HepG2 (cell line): ENCODE data around the gene DNAI2. TPM values are rescaled to one million over a fixed set of nuclear protein-coding genes. Genes with fewer than 3 reads are reported as not detected.

Source experiments
- ATAC-seq: fragments of 200-7000 bp; cut with Tn5 transposase; 3 replicates; pipeline ENCODE4 v1.9.1; 2020; ENCODE audit warnings: mild to moderate bottlenecking, moderate library complexity
- BruUV-seq: library from RNA; stranded (reverse); fragments of 400-500 nt; replicated peaks from 2 replicates; lab custom pipeline; 2021; lab: Mats Ljungman, UMichigan
- CTCF ChIA-PET: fragments of 300-600 bp; formaldehyde crosslinking; extraction: SDS; loops from one replicate; lab custom pipeline; 2021; ENCODE audit warnings: low total read pairs, inconsistent platforms, low intra/inter-chr PET ratio; lab: Yijun Ruan, JAX
- POLR2A ChIA-PET: fragments of 350-600 bp; sonication (Branson Sonifier 250); formaldehyde crosslinking; loops from one replicate; lab custom pipeline; 2020; ENCODE audit warnings: antibody characterized with exemption, inconsistent platforms; lab: Yijun Ruan, JAX
- DNase-seq: peaks from one replicate; pipeline ENCODE4 v3.0.0-alpha.2; 2015; ENCODE audit warnings: low spot score
- FAIRE-seq: peaks from 3 replicates; lab custom pipeline; 2011; peaks lifted over from hg19 to GRCh38; lab: Jason Lieb, UNC
- H2AFZ ChIP-seq: one replicate; pipeline ENCODE4 v1.6.1; 2011; ENCODE audit warnings: low read length, inconsistent platforms
- H3K27ac ChIP-seq: fragments of 300-600 bp; 3 replicates; pipeline ENCODE4 v1.8.0; 2011; ENCODE audit warnings: mixed run types, mild to moderate bottlenecking, mixed read lengths, low read length, inconsistent platforms; ENCODE audit not compliant: insufficient read depth; ENCODE audit errors: extremely low read length
- H3K27me3 ChIP-seq, 2 experiments: fragments of 200-600 bp in 1 of 2; 2 replicates in 1 of 2; 3 replicates in 1 of 2; pipeline versions ENCODE4 v1.6.0 to v1.8.0; 2011; ENCODE audit warnings: low read length in 2 of 2, mild to moderate bottlenecking in 2 of 2, moderate library complexity in 2 of 2, inconsistent platforms in 1 of 2; ENCODE audit not compliant: insufficient read depth in 2 of 2, control insufficient read depth in 1 of 2
- H3K36me3 ChIP-seq, 2 experiments: fragments of 200-600 bp in 1 of 2; replicated peaks in 1 of 2; 2 replicates in 1 of 2; 3 replicates in 1 of 2; pipeline versions ENCODE4 v1.5.1 to v1.8.0; 2011; ENCODE audit warnings: low read length in 2 of 2, inconsistent platforms in 1 of 2; ENCODE audit not compliant: insufficient read depth in 2 of 2, control insufficient read depth in 1 of 2
- H3K4me1 ChIP-seq: 2 replicates; pipeline ENCODE4 v1.5.1; 2012; ENCODE audit warnings: low read length, inconsistent platforms; ENCODE audit not compliant: insufficient read depth
- H3K4me2 ChIP-seq: 2 replicates; pipeline ENCODE4 v1.6.0; 2011; ENCODE audit warnings: low read depth, low read length, inconsistent platforms
- H3K4me3 ChIP-seq, 3 experiments: fragments of 200-600 bp in 1 of 3; sonication (generic), shearing (Covaris generic) in 1 of 3; replicated peaks in 1 of 3; 2 replicates each; pipeline ENCODE4 v1.5.1; 2011 to 2016; ENCODE audit warnings: low read length in 3 of 3, inconsistent platforms in 2 of 3, low read depth in 2 of 3, mild to moderate bottlenecking in 2 of 3, control low read depth in 1 of 3, mixed read lengths in 1 of 3; ENCODE audit not compliant: insufficient read depth in 1 of 3
- H3K79me2 ChIP-seq: one replicate; pipeline ENCODE4 v1.6.1; 2011; ENCODE audit warnings: low read length, inconsistent platforms; ENCODE audit not compliant: insufficient read depth
- H3K9ac ChIP-seq: 2 replicates; pipeline ENCODE4 v1.6.0; 2011; ENCODE audit warnings: mild to moderate bottlenecking, low read depth, low read length, inconsistent platforms; ENCODE audit not compliant: insufficient read depth
- H3K9me3 ChIP-seq: 2 replicates; pipeline ENCODE4 v1.5.1; 2012; ENCODE audit warnings: mild to moderate bottlenecking, low read length
- H4K20me1 ChIP-seq: 2 replicates; pipeline ENCODE4 v1.6.0; 2011; ENCODE audit warnings: inconsistent platforms, mild to moderate bottlenecking, low read length, moderate library complexity; ENCODE audit not compliant: insufficient read depth
- RAD21 ChIP-seq: fragments of 450-650 bp; formaldehyde crosslinking; IDR thresholded peaks from 2 replicates; pipeline ENCODE4 v1.5.0; 2020; ENCODE audit warnings: mild to moderate bottlenecking
- REPIN1 ChIP-seq: sonication (generic); formaldehyde crosslinking; IDR thresholded peaks from 2 replicates; pipeline ENCODE4 v1.8.0; 2022; ENCODE audit warnings: missing genetic modification reagents, low read depth, mild to moderate bottlenecking, borderline replicate concordance
- STAG1 ChIP-seq: sonication (generic); formaldehyde crosslinking; IDR thresholded peaks from 2 replicates; pipeline ENCODE4 v1.4.0; 2020; ENCODE audit warnings: missing genetic modification reagents
- TCF7L2 ChIP-seq: IDR thresholded peaks from 2 replicates; pipeline ENCODE4 v1.6.1; 2011; ENCODE audit warnings: mild to moderate bottlenecking, low read depth, low read length, moderate library complexity
- XRCC5 ChIP-seq: fragments of 200-400 bp; formaldehyde crosslinking; optimal IDR thresholded peaks from 2 replicates; pipeline ENCODE3; 2017; ENCODE audit warnings: mild to moderate bottlenecking, low read length
- ZEB1 ChIP-seq: IDR thresholded peaks from 2 replicates; pipeline ENCODE4 v1.6.1; 2012; ENCODE audit warnings: mild to moderate bottlenecking, low read depth, inconsistent platforms; ENCODE audit not compliant: insufficient replicate concordance
- ZNF136 ChIP-seq: sonication (generic); formaldehyde crosslinking; IDR thresholded peaks from 2 replicates; pipeline ENCODE4 v1.8.1; 2022; ENCODE audit warnings: low read depth, mild to moderate bottlenecking, moderate library complexity, missing genetic modification reagents
- ZSCAN12 ChIP-seq: sonication (generic); formaldehyde crosslinking; IDR thresholded peaks from 2 replicates; pipeline ENCODE4 v1.9.0; 2021; ENCODE audit warnings: mild to moderate bottlenecking, missing genetic modification reagents
- WGBS: methylation state at CpG from one replicate; pipeline ENCODE4 v1.1.6; 2017; ENCODE audit warnings: low lambda C conversion rate; 5-methylcytosine and 5-hydroxymethylcytosine counted together
- in situ Hi-C: cut with HindIII; loops from 2 replicates; pipeline ENCODE4 v1.10.0; 2017; ENCODE audit warnings: low pct_unique_long_range_greater_than_20kb; ENCODE audit not compliant: extremely low pct_ligation_motif_present
- intact Hi-C: fragments of 100-400 bp; cut with micrococcal nuclease; formaldehyde crosslinking; loops from one replicate; pipeline ENCODE4 v1.10.0; 2022; ENCODE audit not compliant: unreplicated experiment
- polyA plus RNA-seq, 8 experiments: library from polyadenylated mRNA; depleted of rRNA in 3 of 8; stranded (reverse) in 7 of 8; unstranded in 1 of 8; fragments of >200 nt; fragmentation: Illumina TruSeq in 4 of 8; extraction: Trizol in 4 of 8; gene quantifications; 2 replicates each; pipeline versions ENCODE4 v1.2.1 to v1.2.3, GENCODE V29; 2011 to 2016; ENCODE audit warnings: low read depth in 4 of 8, missing spikeins in 1 of 8, mixed read lengths in 1 of 8; ENCODE audit not compliant: insufficient read depth in 1 of 8
- total RNA-seq, 5 experiments: library from RNA; depleted of rRNA; stranded (reverse); fragments of >200 nt; fragmentation: Illumina TruSeq; extraction: Trizol; gene quantifications; 2 replicates each; pipeline ENCODE4 v1.2.3, GENCODE V29; 2016; ENCODE audit warnings: low read depth in 1 of 5
- TF ChIP-seq, protein P1 (sequence below): sonication (generic); formaldehyde crosslinking; IDR thresholded peaks from 2 replicates; pipeline ENCODE4 v1.5.0; 2020; ENCODE audit warnings: mild to moderate bottlenecking, missing genetic modification reagents, moderate library complexity
- TF ChIP-seq, protein P2 (sequence below): sonication (generic); formaldehyde crosslinking; IDR thresholded peaks from 2 replicates; pipeline ENCODE4 v1.5.0; 2020; ENCODE audit warnings: missing genetic modification reagents
- TF ChIP-seq, protein P3 (sequence below): sonication (generic); formaldehyde crosslinking; IDR thresholded peaks from 2 replicates; pipeline ENCODE4 v1.8.0; 2022; ENCODE audit warnings: mild to moderate bottlenecking, missing genetic modification reagents; ENCODE audit not compliant: insufficient replicate concordance
- TF ChIP-seq, protein P4 (sequence below): sonication (generic); formaldehyde crosslinking; conservative IDR thresholded peaks from 2 replicates; pipeline ENCODE4 v1.8.0; 2022; ENCODE audit warnings: mild to moderate bottlenecking, moderate library complexity, missing genetic modification reagents

DNAI2 gene
- total and polyA plus RNA-seq, 2 of the 13 experiments (the other 11 are each of a cell fraction or from before 2014, with no cell fraction given), result not detected

DNA sequence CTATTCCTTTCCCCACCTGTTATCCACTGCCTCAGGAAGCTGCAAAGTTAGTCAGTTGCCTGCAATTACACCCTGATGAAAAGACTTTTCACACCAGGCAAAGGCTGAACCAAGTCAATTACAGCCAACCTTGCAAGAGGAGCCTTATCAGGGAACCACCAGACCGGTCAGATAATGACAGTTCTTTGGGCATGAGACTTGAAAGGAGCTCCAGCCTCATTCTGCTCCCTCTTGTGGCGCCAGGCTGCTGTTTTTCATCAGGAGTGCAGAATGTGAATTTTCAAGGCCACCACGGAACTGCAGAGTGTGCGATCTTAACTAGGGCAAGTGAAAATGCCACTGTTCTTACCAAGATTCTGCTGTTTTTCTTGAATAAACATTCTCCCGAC is 22.5 kb downstream of the DNAI2 start:
- ATAC-seq (peak; percentile 87), DNase-seq (peak; percentile 65)
- no peak overlapping the region for H3K4me2 ChIP-seq
- no peak for TF ChIP-seq ZSCAN12 (CRISPR knock-in tag)
- TF ChIP-seq ZNF136 (CRISPR knock-in tag), result no peak
- TF ChIP-seq TCF7L2, result no peak
- TF ChIP-seq, protein P1, sequence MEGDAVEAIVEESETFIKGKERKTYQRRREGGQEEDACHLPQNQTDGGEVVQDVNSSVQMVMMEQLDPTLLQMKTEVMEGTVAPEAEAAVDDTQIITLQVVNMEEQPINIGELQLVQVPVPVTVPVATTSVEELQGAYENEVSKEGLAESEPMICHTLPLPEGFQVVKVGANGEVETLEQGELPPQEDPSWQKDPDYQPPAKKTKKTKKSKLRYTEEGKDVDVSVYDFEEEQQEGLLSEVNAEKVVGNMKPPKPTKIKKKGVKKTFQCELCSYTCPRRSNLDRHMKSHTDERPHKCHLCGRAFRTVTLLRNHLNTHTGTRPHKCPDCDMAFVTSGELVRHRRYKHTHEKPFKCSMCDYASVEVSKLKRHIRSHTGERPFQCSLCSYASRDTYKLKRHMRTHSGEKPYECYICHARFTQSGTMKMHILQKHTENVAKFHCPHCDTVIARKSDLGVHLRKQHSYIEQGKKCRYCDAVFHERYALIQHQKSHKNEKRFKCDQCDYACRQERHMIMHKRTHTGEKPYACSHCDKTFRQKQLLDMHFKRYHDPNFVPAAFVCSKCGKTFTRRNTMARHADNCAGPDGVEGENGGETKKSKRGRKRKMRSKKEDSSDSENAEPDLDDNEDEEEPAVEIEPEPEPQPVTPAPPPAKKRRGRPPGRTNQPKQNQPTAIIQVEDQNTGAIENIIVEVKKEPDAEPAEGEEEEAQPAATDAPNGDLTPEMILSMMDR (CRISPR knock-in tag), result peak; percentile 75
- TF ChIP-seq, protein P2, sequence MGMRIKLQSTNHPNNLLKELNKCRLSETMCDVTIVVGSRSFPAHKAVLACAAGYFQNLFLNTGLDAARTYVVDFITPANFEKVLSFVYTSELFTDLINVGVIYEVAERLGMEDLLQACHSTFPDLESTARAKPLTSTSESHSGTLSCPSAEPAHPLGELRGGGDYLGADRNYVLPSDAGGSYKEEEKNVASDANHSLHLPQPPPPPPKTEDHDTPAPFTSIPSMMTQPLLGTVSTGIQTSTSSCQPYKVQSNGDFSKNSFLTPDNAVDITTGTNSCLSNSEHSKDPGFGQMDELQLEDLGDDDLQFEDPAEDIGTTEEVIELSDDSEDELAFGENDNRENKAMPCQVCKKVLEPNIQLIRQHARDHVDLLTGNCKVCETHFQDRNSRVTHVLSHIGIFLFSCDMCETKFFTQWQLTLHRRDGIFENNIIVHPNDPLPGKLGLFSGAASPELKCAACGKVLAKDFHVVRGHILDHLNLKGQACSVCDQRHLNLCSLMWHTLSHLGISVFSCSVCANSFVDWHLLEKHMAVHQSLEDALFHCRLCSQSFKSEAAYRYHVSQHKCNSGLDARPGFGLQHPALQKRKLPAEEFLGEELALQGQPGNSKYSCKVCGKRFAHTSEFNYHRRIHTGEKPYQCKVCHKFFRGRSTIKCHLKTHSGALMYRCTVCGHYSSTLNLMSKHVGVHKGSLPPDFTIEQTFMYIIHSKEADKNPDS (CRISPR knock-in tag), result no peak
- peak; percentile 83 for TF ChIP-seq XRCC5
- TF ChIP-seq REPIN1 (CRISPR knock-in tag), result 0 out of 2 replicates have a peak, but pooled peaks have one; percentile 26
- TF ChIP-seq, protein P3, sequence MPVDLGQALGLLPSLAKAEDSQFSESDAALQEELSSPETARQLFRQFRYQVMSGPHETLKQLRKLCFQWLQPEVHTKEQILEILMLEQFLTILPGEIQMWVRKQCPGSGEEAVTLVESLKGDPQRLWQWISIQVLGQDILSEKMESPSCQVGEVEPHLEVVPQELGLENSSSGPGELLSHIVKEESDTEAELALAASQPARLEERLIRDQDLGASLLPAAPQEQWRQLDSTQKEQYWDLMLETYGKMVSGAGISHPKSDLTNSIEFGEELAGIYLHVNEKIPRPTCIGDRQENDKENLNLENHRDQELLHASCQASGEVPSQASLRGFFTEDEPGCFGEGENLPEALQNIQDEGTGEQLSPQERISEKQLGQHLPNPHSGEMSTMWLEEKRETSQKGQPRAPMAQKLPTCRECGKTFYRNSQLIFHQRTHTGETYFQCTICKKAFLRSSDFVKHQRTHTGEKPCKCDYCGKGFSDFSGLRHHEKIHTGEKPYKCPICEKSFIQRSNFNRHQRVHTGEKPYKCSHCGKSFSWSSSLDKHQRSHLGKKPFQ (CRISPR knock-in tag), result no peak
- TF ChIP-seq ZEB1, result no peak
- TF ChIP-seq, protein P4, sequence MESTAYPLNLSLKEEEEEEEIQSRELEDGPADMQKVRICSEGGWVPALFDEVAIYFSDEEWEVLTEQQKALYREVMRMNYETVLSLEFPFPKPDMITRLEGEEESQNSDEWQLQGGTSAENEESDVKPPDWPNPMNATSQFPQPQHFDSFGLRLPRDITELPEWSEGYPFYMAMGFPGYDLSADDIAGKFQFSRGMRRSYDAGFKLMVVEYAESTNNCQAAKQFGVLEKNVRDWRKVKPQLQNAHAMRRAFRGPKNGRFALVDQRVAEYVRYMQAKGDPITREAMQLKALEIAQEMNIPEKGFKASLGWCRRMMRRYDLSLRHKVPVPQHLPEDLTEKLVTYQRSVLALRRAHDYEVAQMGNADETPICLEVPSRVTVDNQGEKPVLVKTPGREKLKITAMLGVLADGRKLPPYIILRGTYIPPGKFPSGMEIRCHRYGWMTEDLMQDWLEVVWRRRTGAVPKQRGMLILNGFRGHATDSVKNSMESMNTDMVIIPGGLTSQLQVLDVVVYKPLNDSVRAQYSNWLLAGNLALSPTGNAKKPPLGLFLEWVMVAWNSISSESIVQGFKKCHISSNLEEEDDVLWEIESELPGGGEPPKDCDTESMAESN (CRISPR knock-in tag), result no peak
- peak; percentile 41 for TF ChIP-seq STAG1 (CRISPR knock-in tag)
- TF ChIP-seq RAD21 (CRISPR knock-in tag), result 0 out of 2 replicates have a peak, but pooled peaks have one; percentile 24

More for the DNA sequence above, 22.5 kb downstream of the DNAI2 start:
- 5% methylated on average over 5 of the region's 5 CpGs for WGBS
- Histone ChIP-seq H3K36me3 (no peaks in the 10 kb centered on the region), H2AFZ (no peak overlapping the region), H3K27ac (no peak overlapping the region), H4K20me1 (no peaks in the 10 kb centered on the region), H3K4me3 (no peak overlapping the region), H3K4me1 (peaks cover 8% of the 10 kb centered on the region; the same call in 1 of the 2 replicates), H3K9me3 (no peaks in the 10 kb centered on the region), H3K27me3 (peaks cover 10 to 18% of the 10 kb centered on the region in 2 experiments), H3K9ac (no peak overlapping the region), H3K79me2 (no peaks in the 10 kb centered on the region)
- BruUV-seq, result no TSS peak
- in situ Hi-C loops (no loop called here), intact Hi-C loops (loop anchor here (1.0 kb wide), 1 partner anchor 83 kb away; the partner anchor contains the start of gene TTYH2)
- peak; percentile 70 for FAIRE-seq
- ChIA-PET CTCF (no interaction called here), POLR2A (interaction anchor here (0.6 to 1.0 kb wide), 3 partner anchors 9 to 85 kb away, joined by 3 read pairs; no protein-coding TSS in a partner anchor)
